ENCODE data around the gene ECHDC1. TPM values are rescaled to one million over a fixed set of nuclear protein-coding genes. Genes with fewer than 3 reads are reported as not detected.

Gene ECHDC1
- total and polyA plus RNA-seq, 10 donors = 31.3 to 60.4 (median 47.3) TPM

DNA sequence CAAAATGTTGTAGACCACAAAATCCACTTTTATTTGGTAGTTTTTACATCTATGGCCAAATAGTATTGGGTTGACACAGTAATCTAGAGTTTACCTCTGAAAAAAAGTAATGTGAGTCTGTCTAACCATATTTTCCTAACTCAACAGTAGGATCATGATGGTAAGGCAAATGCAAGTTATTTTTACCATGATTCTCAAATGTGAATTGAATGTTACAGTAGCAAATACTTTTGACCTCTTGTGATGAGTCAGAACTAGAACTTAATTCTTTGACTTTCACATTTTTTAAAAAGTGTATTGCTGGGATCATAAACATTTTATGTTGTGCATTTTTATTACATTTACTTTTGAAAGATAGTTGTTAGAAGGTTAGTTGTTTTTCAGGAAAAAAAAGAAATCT, 54.7 kb downstream of the ECHDC1 start:
- intact Hi-C loops (cut with DNase I; ENCODE audit: low total_unique reads) = no loop called here
- peaks cover 0 to 72% (median 29%) of the 10 kb centered on the region in 6 donors for H3K36me3 ChIP-seq
- H3K9me3 ChIP-seq = no peaks in the 10 kb centered on the region
- no peaks in the 10 kb centered on the region for H3K27me3 ChIP-seq (replicated peaks in 1 of 7)
- no peak overlapping the region for H3K4me3 ChIP-seq
- DNase-seq = no peak
- TF ChIP-seq, protein P1, sequence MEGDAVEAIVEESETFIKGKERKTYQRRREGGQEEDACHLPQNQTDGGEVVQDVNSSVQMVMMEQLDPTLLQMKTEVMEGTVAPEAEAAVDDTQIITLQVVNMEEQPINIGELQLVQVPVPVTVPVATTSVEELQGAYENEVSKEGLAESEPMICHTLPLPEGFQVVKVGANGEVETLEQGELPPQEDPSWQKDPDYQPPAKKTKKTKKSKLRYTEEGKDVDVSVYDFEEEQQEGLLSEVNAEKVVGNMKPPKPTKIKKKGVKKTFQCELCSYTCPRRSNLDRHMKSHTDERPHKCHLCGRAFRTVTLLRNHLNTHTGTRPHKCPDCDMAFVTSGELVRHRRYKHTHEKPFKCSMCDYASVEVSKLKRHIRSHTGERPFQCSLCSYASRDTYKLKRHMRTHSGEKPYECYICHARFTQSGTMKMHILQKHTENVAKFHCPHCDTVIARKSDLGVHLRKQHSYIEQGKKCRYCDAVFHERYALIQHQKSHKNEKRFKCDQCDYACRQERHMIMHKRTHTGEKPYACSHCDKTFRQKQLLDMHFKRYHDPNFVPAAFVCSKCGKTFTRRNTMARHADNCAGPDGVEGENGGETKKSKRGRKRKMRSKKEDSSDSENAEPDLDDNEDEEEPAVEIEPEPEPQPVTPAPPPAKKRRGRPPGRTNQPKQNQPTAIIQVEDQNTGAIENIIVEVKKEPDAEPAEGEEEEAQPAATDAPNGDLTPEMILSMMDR (IDR thresholded peaks at IDR 0.05 in 8 of 11, conservative IDR thresholded peaks at IDR 0.05 in 3 of 11) = no peak
- TF ChIP-seq POLR2A (IDR thresholded peaks at IDR 0.05) (no peak), POLR2AphosphoS5 (IDR thresholded peaks at IDR 0.05) (no peak)
- peaks cover 0 to 27% (median 20%) of the 10 kb centered on the region in 6 donors for H3K4me1 ChIP-seq
- H3K27ac ChIP-seq = no peak overlapping the region

DNA sequence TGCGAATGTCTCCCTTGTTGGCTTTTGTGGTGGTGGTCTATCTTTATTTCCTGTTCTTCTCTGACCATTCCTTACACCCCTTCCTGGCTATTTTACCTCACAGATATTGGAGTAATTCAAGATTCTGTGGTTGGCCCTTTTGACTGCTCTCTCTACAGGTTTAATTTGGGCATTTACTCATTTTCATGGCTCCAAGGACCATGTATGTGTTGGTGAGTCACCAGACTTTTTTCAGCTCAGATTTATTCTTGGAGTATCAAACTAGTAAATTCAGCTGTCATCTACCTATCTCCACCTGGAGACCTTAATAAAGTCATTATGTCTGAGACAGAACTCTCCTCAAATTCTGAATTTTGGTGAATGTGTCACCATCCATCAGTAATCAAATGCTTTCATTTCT, 61.2 kb downstream of the ECHDC1 start:
- H3K36me3 ChIP-seq = peaks cover 0 to 72% (median 36%) of the 10 kb centered on the region in 6 donors
- no peak overlapping the region for H3K27ac ChIP-seq
- no peaks in the 10 kb centered on the region for H3K9me3 ChIP-seq
- no peak overlapping the region for H3K4me3 ChIP-seq
- DNase-seq = no peak
- H3K4me1 ChIP-seq = peaks cover 0 to 31% (median 18%) of the 10 kb centered on the region in 6 donors
- TF ChIP-seq, protein P1 (IDR thresholded peaks at IDR 0.05 in 8 of 11, conservative IDR thresholded peaks at IDR 0.05 in 3 of 11) = no peak
- TF ChIP-seq POLR2A (IDR thresholded peaks at IDR 0.05) (no peak), POLR2AphosphoS5 (IDR thresholded peaks at IDR 0.05) (no peak)
- WGBS, 5 donors = 95 to 100% (median 96%) methylated on average over 1 of the region's 1 CpG
- H3K27me3 ChIP-seq (replicated peaks in 1 of 7) = no peaks in the 10 kb centered on the region
- intact Hi-C loops (cut with DNase I; ENCODE audit: low total_unique reads) = no loop called here

DNA sequence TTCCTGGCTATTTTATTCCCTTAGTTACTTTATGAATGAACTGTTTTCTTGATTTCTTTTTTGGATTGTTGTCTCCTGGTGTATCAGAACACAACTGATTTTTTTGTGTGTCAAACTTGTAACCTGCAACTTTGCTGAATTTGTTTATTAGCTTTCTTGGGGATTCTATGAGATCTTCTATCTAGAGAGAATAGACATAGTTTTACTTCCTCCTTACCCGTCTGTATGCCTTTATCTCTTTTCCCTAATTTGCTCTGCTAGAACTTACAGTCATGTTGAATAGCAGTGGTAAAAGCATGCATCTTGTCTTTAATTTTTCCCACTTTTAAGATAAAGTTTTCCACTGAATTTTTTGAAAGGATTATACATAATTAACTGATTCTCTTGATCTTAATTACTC, 63.6 kb downstream of the ECHDC1 start:
- H3K4me1 ChIP-seq = peaks cover 0 to 50% (median 31%) of the 10 kb centered on the region in 6 donors
- H3K27ac ChIP-seq = no peak overlapping the region
- H3K4me3 ChIP-seq = no peak overlapping the region
- intact Hi-C loops (cut with DNase I; ENCODE audit: low total_unique reads) = no loop called here
- H3K27me3 ChIP-seq (replicated peaks in 1 of 7) = no peaks in the 10 kb centered on the region
- WGBS, 5 donors = 19 to 35% (median 28%) methylated on average over 1 of the region's 1 CpG
- DNase-seq = no peak
- H3K36me3 ChIP-seq = peaks cover 0 to 50% (median 21%) of the 10 kb centered on the region in 6 donors
- H3K9me3 ChIP-seq = no peaks in the 10 kb centered on the region
- TF ChIP-seq, protein P1 (IDR thresholded peaks at IDR 0.05 in 8 of 11, conservative IDR thresholded peaks at IDR 0.05 in 3 of 11) = no peak
- TF ChIP-seq POLR2A (IDR thresholded peaks at IDR 0.05) = no peak
- TF ChIP-seq POLR2AphosphoS5 (IDR thresholded peaks at IDR 0.05) = no peak

DNA sequence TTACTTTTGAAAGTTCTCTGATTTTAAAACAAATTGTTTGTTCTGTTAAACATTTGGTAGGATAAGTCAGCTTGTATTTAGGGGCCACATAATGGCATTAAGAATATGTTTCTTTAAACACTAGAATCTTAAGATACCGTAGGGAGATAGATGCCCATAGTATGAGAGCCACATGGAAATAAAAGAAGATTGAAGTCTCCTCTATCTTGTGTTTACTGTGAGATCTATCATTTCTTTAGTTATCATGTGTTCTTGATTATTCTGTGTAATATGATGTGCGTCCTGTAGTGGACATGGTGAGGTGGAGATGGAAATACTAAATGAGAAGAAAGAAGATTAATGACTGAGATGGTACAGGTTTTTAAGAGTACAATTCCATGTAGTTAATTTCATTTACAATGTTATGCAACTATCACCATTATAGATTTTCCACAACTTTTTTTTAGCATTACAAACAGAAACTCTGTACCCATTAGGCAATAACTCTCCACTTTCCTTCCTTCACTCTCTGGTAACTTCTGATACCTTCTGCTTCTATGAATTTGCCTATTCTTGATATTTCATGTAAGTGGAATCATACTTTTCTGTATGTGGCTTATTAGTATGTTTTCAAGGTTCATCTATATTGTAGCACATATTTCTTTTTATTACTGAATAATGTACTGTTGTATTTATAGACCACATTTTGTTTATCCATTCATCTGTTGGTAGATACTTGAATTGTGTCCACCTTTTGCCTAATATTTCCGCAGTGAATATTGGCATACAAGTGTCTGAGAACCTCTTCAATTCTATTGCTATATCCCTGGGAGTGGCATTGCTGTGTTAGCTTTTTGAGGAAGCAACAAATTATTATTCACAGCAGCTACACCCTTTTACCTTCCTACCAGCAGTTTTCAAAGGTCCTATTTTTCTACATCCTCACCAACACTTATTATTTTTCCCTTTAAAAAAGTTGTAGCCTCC, 65.2 kb downstream of the ECHDC1 start:
- DNase-seq = no peak

More for the DNA sequence above, 65.2 kb downstream of the ECHDC1 start:
- no peak overlapping the region for H3K4me3 ChIP-seq
- intact Hi-C loops (cut with DNase I; ENCODE audit: low total_unique reads) = no loop called here
- no peaks in the 10 kb centered on the region for H3K9me3 ChIP-seq
- H3K27me3 ChIP-seq (replicated peaks in 1 of 7) = no peaks in the 10 kb centered on the region
- WGBS, 5 donors = 93 to 97% (median 94%) methylated on average over 3 of the region's 3 CpGs
- peaks cover 2 to 65% (median 31%) of the 10 kb centered on the region in 6 donors for H3K4me1 ChIP-seq
- no peak overlapping the region for H3K27ac ChIP-seq
- peaks cover 0 to 34% (median 18%) of the 10 kb centered on the region in 6 donors for H3K36me3 ChIP-seq
- TF ChIP-seq POLR2AphosphoS5 (IDR thresholded peaks at IDR 0.05) (no peak), POLR2A (IDR thresholded peaks at IDR 0.05) (no peak)
- TF ChIP-seq, protein P1 (IDR thresholded peaks at IDR 0.05 in 8 of 11, conservative IDR thresholded peaks at IDR 0.05 in 3 of 11) = no peak

All from spleen (tissue), 11 donors.